NCI-H460 (cell line): ENCODE measurements around the gene ENOX1. TPM values are rescaled to one million over a fixed set of nuclear protein-coding genes. Genes with fewer than 3 reads are reported as not detected.
A peak's percentile ranks its signal among the peaks of the same experiment; 100 is the strongest.
"Not testable (repeated sequence)": the region's sequence is repeated elsewhere in the genome, so short reads cannot be mapped to it uniquely, and the experiment has no call there.

Experiments used
- DNase-seq: peaks from one replicate; pipeline ENCODE4 v3.0.0-alpha.2; 2016; ENCODE audit warnings: low read depth; ENCODE audit errors: extremely low read depth
- polyA plus RNA-seq: library from polyadenylated mRNA; depleted of rRNA; stranded (reverse); fragments of >200 nt; gene quantifications from 2 replicates; pipeline ENCODE4 v1.2.3, GENCODE V29; 2014; cell fraction: nucleus; rRNA removed
- total RNA-seq: library from RNA; depleted of rRNA; stranded (reverse); fragments of >200 nt; shearing (Covaris generic); gene quantifications from 2 replicates; pipeline ENCODE4 v1.2.3, GENCODE V29; 2014; rRNA removed

Gene ENOX1
- total RNA-seq = 7.2 and 7.6 TPM in 2 replicates
- 2.0 and 4.8 TPM in 2 replicates for polyA plus RNA-seq

DNA sequence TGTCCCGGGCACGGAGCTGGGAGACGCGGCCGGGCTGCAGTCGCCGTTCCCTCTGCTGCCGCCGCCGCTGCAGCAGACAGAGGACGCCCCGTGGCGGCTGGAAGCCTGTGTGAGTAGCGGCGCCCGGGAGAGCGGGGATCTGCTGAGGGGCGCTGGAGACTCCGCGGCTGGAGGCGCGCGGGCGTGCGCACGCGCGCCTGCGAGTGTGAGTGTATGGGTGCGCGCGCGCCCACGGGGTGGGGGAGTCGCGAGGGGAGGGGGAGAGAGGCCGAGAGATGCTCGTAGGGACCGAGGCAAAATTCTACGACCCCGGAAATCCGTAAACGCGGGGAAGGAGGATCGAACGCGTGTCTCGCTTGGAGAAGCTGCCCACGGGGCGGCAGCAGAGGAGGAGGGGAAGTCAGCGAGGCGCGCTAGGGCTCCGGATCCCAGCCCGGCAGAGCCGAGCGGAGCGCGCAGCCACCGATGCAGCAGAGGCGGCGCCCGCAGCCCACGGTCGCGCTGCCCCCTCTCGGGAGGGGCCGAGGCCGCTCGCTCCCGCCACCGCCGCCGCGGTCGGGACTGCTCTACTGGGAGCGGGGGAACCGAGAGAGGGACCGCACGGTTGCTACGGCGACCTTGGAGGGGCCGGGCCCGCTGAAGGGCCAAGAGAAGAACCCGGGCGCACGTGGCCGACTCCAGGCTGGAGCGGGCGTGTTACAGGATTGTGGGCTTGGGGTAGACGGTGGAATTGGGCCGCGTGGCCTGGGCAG is at the start of gene ENOX1:
ENOX1 (minus strand) TSS at position 207 of the 752 bp plus-strand sequence.
- DNase-seq = peak; percentile 44

DNA sequence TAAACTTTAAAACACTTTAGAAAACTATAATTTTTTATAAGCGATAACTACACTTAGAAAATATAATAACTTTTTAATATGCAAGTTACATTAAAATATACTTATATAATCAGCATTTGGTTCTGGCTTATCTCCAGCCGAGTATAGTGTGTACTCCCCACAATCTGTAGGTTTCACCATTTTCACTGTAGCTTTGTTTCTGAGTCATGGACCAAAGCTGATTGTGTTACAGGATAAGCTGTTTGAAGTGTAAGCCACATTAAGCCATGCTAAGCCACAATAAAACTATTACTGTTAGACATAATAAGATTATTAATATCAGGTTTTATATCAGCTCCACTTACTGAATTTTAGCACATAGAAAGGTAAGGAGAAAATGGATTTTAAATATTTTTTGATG is 48.9 kb upstream of the ENOX1 start:
- DNase-seq = no peak

DNA sequence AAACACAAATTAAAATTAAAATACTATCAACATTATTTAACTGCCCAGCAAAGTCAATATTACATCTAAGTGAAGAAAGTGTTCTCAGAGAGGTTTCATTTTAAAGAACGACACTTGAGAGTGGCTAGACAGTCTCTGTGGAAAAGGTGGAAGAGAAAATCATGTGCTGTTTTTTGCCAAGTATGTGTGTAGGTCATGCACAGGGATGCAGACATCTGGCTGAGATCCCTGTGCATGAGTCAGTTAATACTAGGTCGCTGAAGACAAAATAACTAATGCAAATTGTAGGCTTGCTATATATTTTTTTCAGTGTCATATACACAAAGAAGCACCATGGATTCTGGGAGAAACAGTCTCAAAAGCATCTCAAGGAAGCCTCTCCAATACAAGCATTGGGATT is 44.3 kb upstream of the ENOX1 start:
- DNase-seq = no peak

DNA sequence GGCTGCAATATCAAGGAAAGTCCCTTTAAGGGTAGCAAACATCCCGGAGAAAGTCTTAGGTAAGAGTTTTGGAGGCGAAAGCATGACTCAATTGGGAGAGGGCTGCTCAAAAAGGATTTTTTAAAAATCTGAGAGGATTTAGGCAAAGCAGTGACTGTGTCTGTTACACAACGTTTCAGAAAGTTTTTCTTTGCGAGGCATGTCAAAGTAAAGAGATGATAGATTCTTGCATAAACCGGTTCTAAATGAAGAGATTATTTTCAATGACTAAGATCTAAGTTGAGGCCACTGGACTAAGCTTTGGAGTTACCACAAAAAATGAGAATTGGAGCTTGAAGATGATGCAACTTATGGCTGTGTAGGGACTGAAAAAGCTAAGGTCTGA is 43.7 kb upstream of the ENOX1 start:
- no peak for DNase-seq

DNA sequence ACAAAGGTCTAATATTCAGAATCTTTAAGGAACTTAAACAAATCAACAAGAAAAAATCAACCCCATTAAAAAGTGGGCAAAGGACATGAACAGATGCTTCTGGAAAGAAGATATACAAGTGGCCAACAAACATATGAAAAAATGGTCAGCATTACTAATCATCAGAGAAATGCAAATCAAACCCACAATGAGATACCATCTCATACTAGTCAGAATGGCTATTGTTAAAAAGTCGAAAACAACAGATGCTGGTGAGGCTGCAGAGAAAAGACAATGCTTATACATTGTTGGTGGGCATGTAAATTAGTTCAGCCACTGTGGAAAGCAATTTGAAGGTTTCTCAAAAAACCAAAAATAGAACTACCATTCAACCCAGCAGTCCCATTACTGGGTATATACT is 37.9 kb upstream of the ENOX1 start:
- DNase-seq = not testable (repeated sequence)

DNA sequence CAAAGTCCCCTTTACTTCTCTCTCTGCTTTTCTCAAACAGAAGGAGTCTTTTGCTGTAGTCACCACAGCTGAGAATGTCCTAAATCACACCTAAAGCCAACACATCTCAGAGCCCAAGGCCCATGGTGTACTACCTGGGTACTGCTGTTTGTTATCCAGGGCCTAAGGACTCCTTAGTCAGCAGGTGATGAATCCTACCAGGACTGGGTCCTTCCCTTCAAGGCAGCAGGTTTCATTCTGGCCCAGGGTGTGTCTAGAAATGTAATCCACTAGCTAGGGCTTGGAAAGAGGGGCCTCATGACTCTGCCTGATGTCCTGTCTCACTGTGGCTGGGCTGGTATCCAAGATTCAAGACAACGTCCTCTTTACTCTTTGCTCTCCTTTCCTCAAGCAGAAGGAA is 36.2 kb upstream of the ENOX1 start:
- DNase-seq = no peak

DNA sequence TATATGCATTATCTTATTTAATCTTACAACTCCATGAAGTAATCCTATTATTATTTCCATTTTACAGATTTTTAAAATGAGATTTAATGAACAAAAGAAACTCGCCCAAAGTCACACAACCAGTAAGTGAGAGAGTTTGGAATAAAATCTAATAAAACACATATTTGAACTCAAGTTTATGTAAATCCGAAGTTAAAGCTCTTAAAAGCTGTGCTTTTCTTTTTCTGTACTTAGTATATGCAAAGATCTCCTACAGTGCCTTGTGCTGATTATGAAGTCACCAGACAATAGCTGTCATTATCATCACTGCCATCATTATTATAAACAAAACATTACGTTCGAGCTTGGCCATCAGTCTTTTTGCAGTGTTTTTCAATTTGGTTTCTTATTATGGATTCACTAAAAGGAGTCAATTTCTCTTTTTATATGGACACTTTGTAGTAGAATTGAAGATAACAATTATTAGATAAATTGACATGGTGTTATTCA is 29.7 kb upstream of the ENOX1 start:
- DNase-seq = no peak

DNA sequence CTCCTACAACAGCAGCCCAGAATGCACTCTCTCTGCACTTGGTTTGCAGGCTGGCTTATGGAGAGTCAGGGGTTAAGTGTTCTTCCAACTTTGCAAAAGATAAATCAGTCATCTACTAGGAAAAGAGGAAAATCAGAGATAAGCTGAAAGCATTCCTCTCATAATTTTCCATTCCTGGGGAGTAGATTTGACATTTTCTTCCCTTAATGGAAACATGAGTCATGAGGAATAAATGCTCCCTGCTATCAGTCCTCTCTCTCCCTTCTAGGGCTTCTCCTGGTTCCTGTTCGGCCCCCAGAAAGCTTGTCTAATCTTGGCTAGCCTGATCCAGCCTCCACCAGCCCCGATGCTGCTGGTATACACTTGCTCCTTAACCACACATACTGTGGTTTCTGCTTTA is 28.4 kb upstream of the ENOX1 start:
- no peak for DNase-seq

DNA sequence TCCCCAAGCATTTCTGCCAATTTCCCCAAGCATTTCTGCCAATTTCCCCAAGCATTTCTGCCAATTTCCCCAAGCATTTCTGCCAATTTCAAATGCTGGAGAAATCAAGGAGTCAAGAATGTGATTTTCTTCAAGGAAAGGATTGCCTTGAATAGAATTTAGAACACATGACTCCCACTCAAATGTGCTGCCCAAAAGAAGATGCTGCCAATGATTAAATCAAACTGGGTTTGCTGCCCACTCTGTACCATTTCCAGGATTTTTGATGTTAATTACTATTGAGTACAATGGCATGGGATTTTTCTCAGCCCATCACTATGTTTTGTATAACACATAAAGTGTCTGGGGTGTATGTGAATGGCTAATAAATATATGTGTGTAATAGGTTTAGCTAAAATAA is 21.9 kb upstream of the ENOX1 start:
- no peak for DNase-seq

DNA sequence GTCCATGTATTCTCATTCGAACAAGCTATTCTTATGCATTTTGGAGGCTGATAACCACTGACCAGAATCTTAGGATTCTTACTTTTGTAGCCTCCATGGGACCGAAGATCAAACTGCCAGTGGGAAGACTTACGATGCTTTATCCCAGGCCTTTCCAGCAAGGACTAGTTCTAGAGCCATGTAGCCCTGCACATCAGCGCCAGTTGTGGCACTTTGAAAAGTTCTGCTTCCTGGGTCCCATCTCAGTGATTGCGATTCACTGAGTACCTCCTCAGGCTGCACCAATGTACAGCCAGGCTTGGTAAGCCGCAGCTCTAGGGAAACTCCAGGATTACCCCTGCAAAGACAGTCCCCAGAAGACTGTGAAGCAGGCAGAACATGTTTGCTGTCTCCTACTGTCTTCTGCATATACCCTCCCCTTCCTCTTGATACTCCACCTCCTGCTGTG is 18.9 kb upstream of the ENOX1 start:
- peak; percentile 50 for DNase-seq

DNA sequence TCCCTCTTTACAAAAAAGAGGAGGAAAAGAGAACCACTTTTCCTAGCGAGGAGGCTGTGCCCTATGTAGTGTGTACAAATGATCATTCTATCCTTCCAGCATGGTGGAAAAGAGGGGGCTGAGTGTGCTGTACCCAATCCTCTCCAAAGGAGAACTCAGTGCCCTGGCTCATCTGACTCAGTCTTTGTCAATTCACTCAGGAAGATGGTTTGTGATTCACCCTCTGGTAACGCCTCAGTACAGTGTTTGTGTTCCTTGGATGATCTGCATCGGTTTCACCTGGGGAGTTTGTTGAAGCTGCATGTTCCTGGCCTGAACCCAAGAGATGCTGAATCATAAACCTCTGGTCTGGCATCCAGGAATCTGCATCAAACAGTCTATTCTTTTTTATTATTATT is 18.3 kb upstream of the ENOX1 start:
- DNase-seq = peak; percentile 52

DNA sequence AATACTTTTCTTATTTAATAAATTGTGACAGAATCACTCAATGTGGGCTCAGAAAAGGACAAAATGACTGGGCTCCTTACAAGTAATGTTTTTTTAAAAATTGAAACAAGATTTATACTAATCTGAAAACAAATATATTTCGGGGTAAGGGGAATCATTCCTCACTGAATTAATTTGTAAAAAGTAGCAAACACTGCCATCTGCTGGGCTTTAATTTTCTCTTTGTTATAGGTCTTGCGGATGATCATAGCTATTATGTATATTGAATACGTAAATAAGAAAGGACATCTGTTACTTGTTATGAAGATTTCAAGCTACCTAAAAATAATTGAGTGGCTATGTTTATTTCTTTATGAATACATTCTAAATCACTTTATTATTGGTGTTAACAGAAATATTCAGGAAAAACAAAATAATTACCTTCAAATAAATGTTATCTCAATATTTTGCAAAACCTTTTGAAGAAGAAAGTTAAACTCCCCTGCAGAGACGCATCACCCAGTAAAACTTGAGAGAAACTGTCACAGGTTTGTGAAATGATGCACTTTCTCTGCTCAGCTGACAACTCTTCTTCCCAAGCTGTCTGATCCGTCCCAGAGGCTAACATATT is 17.8 kb upstream of the ENOX1 start:
- peak; percentile 66 for DNase-seq

DNA sequence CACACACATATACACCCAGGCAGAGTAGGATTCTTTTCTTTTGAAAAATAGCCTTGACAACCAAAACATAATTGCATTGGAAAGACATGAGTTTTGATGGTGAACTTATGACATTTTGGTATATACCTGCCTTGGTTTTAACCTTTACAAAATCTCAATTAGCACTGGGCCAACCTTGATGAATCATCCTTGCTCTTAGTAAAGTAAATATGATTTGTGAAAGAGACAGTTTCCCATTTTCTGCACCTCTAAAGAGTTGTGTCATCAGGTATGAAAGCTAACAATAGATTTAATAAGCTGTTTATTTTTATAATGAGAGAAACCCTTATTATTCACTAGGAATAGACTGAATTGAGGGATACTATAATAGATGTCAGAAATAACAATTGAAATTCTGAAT is 15.7 kb upstream of the ENOX1 start:
- DNase-seq = no peak

DNA sequence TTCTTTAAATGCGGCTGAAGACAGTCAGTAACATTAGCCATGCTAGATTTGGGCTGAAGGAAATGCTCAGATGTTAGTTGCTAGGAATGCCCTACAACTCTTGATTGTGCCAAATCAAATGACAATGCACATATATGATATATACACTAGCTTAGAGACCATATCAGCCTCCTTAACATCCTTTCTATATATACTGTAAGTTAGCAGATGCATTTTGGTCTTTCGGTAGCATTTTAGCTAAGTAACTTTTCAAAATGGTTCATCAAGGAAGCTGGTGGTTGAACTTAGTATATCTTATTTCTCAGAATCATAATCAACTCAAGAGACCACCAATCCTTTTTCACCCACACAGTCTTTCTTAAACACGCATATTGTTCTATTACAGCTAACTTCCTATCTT is 14.1 kb upstream of the ENOX1 start:
- DNase-seq = no peak

DNA sequence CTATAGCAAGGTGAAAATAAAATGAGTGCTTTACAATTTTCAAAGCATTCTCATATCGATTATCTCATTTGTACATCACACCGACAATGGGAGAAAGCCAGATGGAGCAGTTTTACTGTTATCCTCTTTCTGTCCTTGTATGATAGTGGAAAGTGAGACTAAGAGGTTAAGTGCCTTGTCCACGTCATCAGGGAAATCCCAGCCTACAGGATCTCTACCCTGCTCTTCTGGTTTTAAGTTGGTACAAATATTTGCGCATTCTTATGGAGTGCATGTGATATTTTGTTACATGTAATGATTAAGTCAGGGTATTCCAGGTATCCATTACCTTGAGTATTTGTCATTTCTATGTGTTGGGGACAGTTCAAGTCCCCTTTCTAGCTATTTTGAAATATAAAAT is 12.4 kb upstream of the ENOX1 start:
- no peak for DNase-seq

DNA sequence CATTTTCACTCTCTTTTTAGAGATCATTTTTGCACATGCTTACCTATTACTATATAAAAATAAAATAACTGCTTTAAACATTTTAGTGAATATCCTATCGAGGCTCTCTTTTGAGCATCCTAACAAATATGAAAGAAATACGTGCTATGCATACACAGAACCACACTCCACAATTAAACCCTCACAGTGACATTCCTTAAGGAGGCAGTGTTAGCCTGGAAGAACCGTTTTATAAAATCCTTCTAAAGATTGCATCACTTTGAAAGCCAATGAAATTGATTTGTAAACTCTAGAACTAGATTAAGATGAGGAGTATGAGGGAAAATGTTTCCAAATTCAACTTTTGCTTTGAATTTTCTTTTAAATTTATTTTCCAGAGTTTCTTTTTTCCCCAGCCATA is 11.1 kb upstream of the ENOX1 start:
- DNase-seq = peak; percentile 12

DNA sequence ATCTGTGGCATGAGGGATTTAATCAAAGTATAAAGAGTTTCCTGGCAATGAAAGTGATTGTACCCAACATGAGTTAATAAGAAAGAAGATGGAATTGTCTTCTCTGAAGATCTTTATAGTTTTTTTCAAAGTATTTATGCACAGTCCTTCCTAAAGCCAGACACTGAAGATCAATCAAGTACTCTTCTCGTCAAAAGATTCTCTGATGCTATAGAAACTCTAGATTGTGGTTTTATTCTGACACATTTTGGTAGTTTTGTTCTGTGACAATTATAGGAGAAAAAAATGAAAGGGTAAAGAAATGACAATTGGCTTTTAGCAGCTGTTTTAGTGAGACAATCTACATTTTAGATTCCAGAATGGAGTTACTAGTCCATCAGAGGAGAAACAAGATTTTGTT is 10.4 kb upstream of the ENOX1 start:
- DNase-seq = no peak

DNA sequence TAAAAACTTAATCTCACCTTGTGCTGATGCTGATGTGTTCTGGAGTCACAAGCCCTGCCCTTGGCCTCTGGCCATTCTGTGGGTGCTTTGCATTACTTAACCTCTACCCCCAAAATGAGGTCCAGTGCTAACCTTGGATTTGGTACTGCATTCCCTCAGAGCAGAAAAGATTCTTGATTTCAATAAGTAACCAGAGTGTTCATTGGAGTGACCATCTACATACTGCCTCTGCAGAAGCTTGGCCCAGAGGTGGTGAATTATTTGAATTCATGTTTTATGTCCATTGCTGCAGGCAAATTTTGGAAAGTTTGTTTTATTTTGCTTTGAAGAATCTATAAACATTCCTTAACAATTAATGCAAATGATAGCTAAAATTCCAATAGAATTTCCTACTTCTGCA is 7.6 kb upstream of the ENOX1 start:
- DNase-seq = no peak

DNA sequence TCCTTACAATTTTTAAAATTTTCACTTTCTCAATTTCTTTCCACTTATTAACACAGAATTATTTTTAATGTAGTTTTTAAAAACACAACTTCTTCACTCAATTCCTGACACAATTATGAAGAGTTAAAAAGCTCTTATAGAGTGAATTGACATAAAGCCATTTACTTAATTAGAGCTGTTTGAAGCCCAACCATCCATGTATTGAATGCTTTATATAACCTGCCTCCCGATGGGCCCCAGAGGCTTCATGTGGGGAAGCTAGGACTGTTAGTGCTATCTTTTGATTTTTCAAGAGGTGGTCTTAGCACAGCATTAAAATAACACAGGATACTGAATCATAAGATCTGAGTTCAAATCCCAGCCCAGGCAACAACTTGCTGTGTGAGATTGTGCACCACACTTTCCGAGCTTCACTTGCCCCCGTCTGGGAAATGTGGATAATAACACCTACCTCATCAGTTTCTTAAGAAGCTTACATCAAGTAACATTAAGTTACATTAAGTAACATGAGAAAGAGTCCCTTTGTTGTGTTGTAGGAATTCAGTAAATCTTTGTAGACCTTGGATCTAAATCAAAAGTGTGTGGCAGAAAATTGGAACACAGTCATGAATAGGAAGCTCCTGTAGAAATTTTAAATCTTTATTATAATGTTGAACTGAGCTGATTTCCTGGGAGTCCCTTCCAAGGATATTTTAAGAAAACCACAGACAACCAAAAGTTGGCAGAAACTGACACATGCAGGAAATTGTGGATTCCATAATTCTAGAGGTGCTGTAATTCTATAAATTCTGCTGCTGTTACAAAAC is 5.5 kb upstream of the ENOX1 start:
- no peak for DNase-seq

DNA sequence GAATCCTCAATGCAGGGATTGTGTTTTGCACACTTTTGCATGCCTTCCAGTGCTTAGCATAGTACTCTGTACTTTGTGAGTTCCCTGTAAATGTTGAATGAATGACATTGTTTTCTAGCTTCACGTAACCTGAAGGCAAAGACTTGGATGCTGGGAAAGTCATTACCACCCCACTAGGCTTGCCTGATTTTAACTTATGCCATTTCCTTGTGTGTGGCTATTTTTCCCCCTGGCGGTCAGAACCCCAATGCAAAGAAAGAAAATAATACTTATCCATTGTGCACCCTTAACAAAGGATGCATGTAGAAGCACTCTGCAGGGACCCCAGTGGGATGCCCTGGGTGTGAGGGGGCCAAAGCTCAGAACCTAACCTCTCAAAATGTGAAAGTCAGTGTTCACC is 1.2 kb upstream of the ENOX1 start:
- peak; percentile 50 for DNase-seq

DNA sequence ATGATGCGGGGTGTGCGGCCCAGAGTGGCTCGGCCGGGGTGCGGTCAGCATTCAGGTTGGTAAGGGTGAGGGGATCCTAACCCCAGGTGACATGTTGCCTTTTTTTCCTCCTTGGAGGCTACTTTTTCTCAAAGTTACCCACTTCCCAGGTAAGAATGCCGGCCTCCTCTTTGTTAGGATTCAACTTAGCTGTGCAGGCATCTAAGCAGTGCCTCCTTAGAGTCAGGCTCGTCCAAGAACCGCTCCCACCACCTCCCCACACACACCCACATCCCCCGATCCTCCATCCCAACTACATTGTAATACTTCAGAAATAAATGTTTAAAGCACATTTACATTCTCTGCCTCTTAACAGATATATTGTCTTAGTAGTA is 733 bp upstream of the ENOX1 start:
- no peak for DNase-seq

DNA sequence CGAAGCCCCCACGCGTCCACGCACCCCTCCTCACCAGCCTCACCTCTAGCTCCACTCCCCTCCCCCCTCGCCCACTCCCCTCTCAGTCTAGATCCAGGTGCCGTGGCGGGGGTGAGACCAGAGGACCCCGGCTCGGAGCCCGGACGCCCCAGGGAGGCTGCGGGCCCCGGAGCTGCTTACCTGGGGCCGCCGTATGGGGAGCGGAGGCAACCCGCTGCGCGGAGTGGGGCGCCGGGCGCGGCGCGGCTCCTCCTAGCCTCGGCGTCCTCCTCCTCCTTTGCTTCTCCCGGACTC is 353 bp downstream of the ENOX1 start:
- DNase-seq = no peak
